Measurements from ENCODE around the gene CCDC184. TPM values are rescaled to one million over a fixed set of nuclear protein-coding genes. Genes with fewer than 3 reads are reported as not detected.
A peak's percentile ranks its signal among the peaks of the same experiment; 100 is the strongest.

Gene CCDC184
- total and polyA plus RNA-seq, 4 donors: 0.07 to 0.13 (median 0.08) TPM; not detected in 1

DNA sequence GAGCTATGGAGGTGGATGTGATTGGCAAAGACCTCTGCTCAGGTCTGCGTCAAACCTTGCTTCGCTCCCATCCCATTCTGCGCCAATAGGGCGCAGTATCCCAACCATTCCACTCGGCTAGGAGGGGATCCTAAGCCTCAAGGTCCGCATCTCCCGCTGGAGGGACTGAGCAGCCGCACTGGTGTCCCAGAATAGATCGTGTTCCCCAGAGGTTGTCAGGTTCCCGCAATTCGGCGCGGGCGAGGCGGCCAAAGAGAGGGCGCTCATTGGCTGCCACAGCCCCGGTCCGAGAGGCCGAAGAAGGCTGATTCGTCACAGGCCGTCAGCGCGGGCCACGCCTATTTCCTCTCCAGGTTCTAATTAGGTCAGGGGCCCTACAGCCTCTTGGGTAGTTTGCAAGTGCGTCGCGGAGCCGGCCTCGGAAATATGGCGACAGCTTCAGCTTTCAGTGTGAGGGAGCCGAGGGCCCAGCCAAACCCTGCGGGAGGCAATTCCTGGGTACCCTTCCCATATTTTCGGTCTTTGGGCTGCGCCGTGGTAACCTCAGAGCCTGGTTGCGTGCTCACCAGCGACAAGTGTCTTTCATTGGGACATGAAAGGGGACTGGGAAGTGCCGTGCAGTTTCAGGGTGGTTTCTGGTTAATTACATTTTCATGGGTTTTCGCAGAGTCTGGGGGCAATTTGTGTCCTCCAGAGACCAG, 14.7 kb downstream of the CCDC184 start:
- 2% methylated on average over 39 of the region's 39 CpGs for WGBS
- Histone ChIP-seq H3K9ac (ENCODE audit: low read depth in 1 of 2, low read length in 2 of 2) (peak overlapping the region; percentile 66 to 77), H3K4me1 (ENCODE audit: control insufficient read depth in 4 of 4, insufficient read depth in 4 of 4, low read length in 3 of 4) (peaks cover 0 to 12% (median 3%) of the 10 kb centered on the region in 4 donors)

More for the DNA sequence above, 14.7 kb downstream of the CCDC184 start:
- Histone ChIP-seq H3K4me3 (ENCODE audit: low read depth in 1 of 3, low read length in 3 of 3) (peak overlapping the region; percentile 48 to 78 (median 68)), H3K9me3 (ENCODE audit: control insufficient read depth in 4 of 4, low read length in 3 of 4) (peaks cover 0 to 5% (median 0%) of the 10 kb centered on the region in 4 donors), H3K27me3 (ENCODE audit: control insufficient read depth in 4 of 4, insufficient read depth in 4 of 4, low read length in 3 of 4) (no peaks in the 10 kb centered on the region), H3K36me3 (ENCODE audit: control insufficient read depth in 4 of 4, insufficient read depth in 3 of 4, low read depth in 1 of 4, low read length in 3 of 4) (no peaks in the 10 kb centered on the region), H3K27ac (ENCODE audit: low read depth in 1 of 2, low read length in 2 of 2) (peak overlapping the region; percentile 87 to 93)
- peak; percentile 91 for DNase-seq (ENCODE audit: low spot score)
- TF ChIP-seq FOXA1 (IDR thresholded peaks at IDR 0.05) (no peak), TAF1 (conservative IDR thresholded peaks at IDR 0.05) (peak; percentile 89), NR2F2 (IDR thresholded peaks at IDR 0.05) (peak; percentile 31), HNF4A (conservative IDR thresholded peaks at IDR 0.05) (peak; percentile 38), RXRA (IDR thresholded peaks at IDR 0.05) (peak; percentile 68 to 69), EGR1 (IDR thresholded peaks at IDR 0.05; ENCODE audit: low read depth in 2 of 2) (no peak), FOXA2 (IDR thresholded peaks at IDR 0.05) (peak; percentile 18), JUND (IDR thresholded peaks at IDR 0.05) (peak; percentile 27 to 55), RAD21 (IDR thresholded peaks at IDR 0.05) (peak in 1 of 2 donors; percentile 26), SP1 (IDR thresholded peaks at IDR 0.05) (peak; percentile 93), HNF4G (IDR thresholded peaks at IDR 0.05) (peak; percentile 33), YY1 (IDR thresholded peaks at IDR 0.05) (peak; percentile 96), GABPA (IDR thresholded peaks at IDR 0.05 in 1 of 2, conservative IDR thresholded peaks at IDR 0.05 in 1 of 2) (peak in 1 of 2 donors; percentile 59)
- TF ChIP-seq, protein P1, sequence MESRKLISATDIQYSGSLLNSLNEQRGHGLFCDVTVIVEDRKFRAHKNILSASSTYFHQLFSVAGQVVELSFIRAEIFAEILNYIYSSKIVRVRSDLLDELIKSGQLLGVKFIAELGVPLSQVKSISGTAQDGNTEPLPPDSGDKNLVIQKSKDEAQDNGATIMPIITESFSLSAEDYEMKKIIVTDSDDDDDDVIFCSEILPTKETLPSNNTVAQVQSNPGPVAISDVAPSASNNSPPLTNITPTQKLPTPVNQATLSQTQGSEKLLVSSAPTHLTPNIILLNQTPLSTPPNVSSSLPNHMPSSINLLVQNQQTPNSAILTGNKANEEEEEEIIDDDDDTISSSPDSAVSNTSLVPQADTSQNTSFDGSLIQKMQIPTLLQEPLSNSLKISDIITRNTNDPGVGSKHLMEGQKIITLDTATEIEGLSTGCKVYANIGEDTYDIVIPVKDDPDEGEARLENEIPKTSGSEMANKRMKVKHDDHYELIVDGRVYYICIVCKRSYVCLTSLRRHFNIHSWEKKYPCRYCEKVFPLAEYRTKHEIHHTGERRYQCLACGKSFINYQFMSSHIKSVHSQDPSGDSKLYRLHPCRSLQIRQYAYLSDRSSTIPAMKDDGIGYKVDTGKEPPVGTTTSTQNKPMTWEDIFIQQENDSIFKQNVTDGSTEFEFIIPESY (IDR thresholded peaks at IDR 0.05): peak; percentile 39
- TF ChIP-seq, protein P2, sequence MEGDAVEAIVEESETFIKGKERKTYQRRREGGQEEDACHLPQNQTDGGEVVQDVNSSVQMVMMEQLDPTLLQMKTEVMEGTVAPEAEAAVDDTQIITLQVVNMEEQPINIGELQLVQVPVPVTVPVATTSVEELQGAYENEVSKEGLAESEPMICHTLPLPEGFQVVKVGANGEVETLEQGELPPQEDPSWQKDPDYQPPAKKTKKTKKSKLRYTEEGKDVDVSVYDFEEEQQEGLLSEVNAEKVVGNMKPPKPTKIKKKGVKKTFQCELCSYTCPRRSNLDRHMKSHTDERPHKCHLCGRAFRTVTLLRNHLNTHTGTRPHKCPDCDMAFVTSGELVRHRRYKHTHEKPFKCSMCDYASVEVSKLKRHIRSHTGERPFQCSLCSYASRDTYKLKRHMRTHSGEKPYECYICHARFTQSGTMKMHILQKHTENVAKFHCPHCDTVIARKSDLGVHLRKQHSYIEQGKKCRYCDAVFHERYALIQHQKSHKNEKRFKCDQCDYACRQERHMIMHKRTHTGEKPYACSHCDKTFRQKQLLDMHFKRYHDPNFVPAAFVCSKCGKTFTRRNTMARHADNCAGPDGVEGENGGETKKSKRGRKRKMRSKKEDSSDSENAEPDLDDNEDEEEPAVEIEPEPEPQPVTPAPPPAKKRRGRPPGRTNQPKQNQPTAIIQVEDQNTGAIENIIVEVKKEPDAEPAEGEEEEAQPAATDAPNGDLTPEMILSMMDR (IDR thresholded peaks at IDR 0.05; ENCODE audit: low read depth, low read length, missing input control): peak; percentile 2
- TF ChIP-seq, protein P3, sequence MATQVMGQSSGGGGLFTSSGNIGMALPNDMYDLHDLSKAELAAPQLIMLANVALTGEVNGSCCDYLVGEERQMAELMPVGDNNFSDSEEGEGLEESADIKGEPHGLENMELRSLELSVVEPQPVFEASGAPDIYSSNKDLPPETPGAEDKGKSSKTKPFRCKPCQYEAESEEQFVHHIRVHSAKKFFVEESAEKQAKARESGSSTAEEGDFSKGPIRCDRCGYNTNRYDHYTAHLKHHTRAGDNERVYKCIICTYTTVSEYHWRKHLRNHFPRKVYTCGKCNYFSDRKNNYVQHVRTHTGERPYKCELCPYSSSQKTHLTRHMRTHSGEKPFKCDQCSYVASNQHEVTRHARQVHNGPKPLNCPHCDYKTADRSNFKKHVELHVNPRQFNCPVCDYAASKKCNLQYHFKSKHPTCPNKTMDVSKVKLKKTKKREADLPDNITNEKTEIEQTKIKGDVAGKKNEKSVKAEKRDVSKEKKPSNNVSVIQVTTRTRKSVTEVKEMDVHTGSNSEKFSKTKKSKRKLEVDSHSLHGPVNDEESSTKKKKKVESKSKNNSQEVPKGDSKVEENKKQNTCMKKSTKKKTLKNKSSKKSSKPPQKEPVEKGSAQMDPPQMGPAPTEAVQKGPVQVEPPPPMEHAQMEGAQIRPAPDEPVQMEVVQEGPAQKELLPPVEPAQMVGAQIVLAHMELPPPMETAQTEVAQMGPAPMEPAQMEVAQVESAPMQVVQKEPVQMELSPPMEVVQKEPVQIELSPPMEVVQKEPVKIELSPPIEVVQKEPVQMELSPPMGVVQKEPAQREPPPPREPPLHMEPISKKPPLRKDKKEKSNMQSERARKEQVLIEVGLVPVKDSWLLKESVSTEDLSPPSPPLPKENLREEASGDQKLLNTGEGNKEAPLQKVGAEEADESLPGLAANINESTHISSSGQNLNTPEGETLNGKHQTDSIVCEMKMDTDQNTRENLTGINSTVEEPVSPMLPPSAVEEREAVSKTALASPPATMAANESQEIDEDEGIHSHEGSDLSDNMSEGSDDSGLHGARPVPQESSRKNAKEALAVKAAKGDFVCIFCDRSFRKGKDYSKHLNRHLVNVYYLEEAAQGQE (IDR thresholded peaks at IDR 0.05): no peak
- TF ChIP-seq, protein P4, sequence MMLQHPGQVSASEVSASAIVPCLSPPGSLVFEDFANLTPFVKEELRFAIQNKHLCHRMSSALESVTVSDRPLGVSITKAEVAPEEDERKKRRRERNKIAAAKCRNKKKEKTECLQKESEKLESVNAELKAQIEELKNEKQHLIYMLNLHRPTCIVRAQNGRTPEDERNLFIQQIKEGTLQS (IDR thresholded peaks at IDR 0.05): no peak
- TF ChIP-seq, protein P5, sequence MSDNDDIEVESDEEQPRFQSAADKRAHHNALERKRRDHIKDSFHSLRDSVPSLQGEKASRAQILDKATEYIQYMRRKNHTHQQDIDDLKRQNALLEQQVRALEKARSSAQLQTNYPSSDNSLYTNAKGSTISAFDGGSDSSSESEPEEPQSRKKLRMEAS (IDR thresholded peaks at IDR 0.05): peak; percentile 59

Data from liver (tissue), 9 donors.